Breast epithelium (tissue), 4 donors: ENCODE data around the gene TC2N. TPM values are rescaled to one million over a fixed set of nuclear protein-coding genes. Genes with fewer than 3 reads are reported as not detected.
A peak's percentile ranks its signal among the peaks of the same experiment; 100 is the strongest.

Experiments
- DNase-seq, 2 donors: peaks; one replicate each; pipeline ENCODE4 v3.0.0-alpha.2; 2019; ENCODE audit warnings: low spot score in 2 of 2
- H3K27ac ChIP-seq, 2 donors: fragments of 200-600 bp; sonication (generic) in 1 of 2; one replicate each; pipeline ENCODE4 v1.5.1; 2016 to 2019; ENCODE audit warnings: mild to moderate bottlenecking in 1 of 2
- H3K27me3 ChIP-seq, 2 donors: fragments of 200-600 bp; sonication (generic) in 1 of 2; one replicate each; pipeline versions ENCODE4 v1.5.1 to v1.6.0; 2017 to 2019; ENCODE audit warnings: control low read depth in 1 of 2, mild to moderate bottlenecking in 1 of 2
- H3K36me3 ChIP-seq: fragments of 200-600 bp; one replicate; pipeline ENCODE4 v1.5.1; 2019
- H3K4me1 ChIP-seq, 2 donors: fragments of 200-600 bp; sonication (generic); one replicate each; pipeline ENCODE4 v1.5.1; 2016 to 2019; ENCODE audit warnings: control low read depth in 1 of 2
- H3K4me3 ChIP-seq, 3 donors: fragments of 200-600 bp; sonication (generic); 1 replicate in 2 of 3; 2 replicates in 1 of 3; pipeline ENCODE4 v1.5.1; 2016 to 2019; ENCODE audit warnings: mild to moderate bottlenecking in 3 of 3, moderate library complexity in 2 of 3
- H3K9me3 ChIP-seq, 2 donors: fragments of 200-600 bp; sonication (generic) in 1 of 2; one replicate each; pipeline ENCODE4 v1.5.1; 2016 to 2019; ENCODE audit warnings: control low read depth in 1 of 2
- POLR2A ChIP-seq: fragments of 450-650 bp; IDR thresholded peaks from one replicate; pipeline ENCODE4 v1.6.1; 2016; ENCODE audit warnings: antibody characterized with exemption, mild to moderate bottlenecking, moderate library complexity
- POLR2AphosphoS5 ChIP-seq, 3 donors: sonication (generic); formaldehyde crosslinking; IDR thresholded peaks; one replicate each; pipeline ENCODE4 v1.6.1; 2017; ENCODE audit warnings: antibody characterized with exemption in 3 of 3
- intact Hi-C: fragments of 100-400 bp; cut with DNase I; formaldehyde crosslinking; loops from one replicate; pipeline ENCODE4 v1.15.1; 2023; ENCODE audit warnings: low total_unique reads
- total RNA-seq, 3 donors: library from RNA; depleted of rRNA; stranded (reverse); fragments of >200 nt; gene quantifications; one replicate each; pipeline ENCODE4 v1.1.0, GENCODE V29; 2016
- TF ChIP-seq, protein P1 (sequence below), 3 donors: fragments of 450-650 bp; IDR thresholded peaks; one replicate each; pipeline ENCODE4 v1.5.1; 2016 to 2017; ENCODE audit warnings: antibody characterized with exemption in 3 of 3, mild to moderate bottlenecking in 3 of 3, moderate library complexity in 3 of 3

The TC2N gene
- total RNA-seq, 3 donors from 2014 or later = 36.6 to 169 (median 166) TPM

DNA sequence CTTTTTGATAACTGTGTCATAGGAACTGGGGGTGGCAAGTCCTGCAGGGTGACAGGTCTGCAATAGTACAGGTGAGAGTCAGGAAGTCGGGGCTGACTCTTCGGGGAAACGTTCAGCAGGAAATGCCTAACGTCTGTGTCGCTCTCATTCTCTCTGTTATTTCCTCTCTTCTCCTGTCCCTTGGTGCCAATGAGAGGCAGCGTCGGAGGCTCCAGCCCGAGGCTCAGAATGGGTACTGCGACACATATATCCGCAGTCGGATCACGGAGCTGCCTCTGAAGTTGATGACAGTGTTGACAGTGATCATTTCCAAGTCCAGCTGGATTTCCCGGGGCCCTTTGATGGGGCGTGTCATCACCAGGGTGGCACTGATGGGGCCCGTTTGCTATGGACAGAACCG, 2.7 kb upstream of the TC2N start:
- DNase-seq = no peak
- Histone ChIP-seq H3K27me3 (no peaks in the 10 kb centered on the region), H3K36me3 (no peaks in the 10 kb centered on the region), H3K4me3 (no peak overlapping the region), H3K27ac (peak overlapping the region; percentile 27 to 48), H3K9me3 (no peaks in the 10 kb centered on the region), H3K4me1 (peaks cover 0 to 27% of the 10 kb centered on the region in 2 donors)
- TF ChIP-seq POLR2A = no peak
- intact Hi-C loops = no loop called here

DNA sequence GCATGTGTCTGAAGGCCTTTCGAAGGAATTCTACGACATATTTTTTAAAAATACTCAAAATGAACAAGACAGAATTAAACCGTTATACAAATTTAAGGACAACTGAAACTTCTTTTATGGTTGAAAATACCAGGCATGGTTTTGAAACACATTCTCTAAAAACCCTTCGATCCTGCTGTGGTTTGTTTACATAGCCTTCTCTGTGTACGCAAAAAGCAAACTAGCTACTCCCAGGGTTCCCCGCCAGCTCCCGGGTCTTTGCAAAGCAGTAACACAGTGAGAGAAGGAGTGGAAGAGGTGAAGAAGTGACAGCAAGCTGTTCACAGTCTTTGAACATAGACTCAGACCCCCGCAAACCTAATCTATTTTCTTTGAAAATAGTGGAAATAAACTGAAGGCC, 2.2 kb upstream of the TC2N start:
- intact Hi-C loops = no loop called here
- TF ChIP-seq, protein P1, sequence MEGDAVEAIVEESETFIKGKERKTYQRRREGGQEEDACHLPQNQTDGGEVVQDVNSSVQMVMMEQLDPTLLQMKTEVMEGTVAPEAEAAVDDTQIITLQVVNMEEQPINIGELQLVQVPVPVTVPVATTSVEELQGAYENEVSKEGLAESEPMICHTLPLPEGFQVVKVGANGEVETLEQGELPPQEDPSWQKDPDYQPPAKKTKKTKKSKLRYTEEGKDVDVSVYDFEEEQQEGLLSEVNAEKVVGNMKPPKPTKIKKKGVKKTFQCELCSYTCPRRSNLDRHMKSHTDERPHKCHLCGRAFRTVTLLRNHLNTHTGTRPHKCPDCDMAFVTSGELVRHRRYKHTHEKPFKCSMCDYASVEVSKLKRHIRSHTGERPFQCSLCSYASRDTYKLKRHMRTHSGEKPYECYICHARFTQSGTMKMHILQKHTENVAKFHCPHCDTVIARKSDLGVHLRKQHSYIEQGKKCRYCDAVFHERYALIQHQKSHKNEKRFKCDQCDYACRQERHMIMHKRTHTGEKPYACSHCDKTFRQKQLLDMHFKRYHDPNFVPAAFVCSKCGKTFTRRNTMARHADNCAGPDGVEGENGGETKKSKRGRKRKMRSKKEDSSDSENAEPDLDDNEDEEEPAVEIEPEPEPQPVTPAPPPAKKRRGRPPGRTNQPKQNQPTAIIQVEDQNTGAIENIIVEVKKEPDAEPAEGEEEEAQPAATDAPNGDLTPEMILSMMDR (IDR thresholded peaks at IDR 0.05) = no peak
- TF ChIP-seq POLR2AphosphoS5 (IDR thresholded peaks at IDR 0.05) = no peak
- TF ChIP-seq POLR2A = no peak
- Histone ChIP-seq H3K36me3 (no peaks in the 10 kb centered on the region), H3K4me3 (no peak overlapping the region), H3K9me3 (no peaks in the 10 kb centered on the region), H3K27me3 (no peaks in the 10 kb centered on the region), H3K4me1 (peaks cover 0 to 27% of the 10 kb centered on the region in 2 donors), H3K27ac (peak overlapping the region; percentile 27 to 48)
- DNase-seq = no peak

DNA sequence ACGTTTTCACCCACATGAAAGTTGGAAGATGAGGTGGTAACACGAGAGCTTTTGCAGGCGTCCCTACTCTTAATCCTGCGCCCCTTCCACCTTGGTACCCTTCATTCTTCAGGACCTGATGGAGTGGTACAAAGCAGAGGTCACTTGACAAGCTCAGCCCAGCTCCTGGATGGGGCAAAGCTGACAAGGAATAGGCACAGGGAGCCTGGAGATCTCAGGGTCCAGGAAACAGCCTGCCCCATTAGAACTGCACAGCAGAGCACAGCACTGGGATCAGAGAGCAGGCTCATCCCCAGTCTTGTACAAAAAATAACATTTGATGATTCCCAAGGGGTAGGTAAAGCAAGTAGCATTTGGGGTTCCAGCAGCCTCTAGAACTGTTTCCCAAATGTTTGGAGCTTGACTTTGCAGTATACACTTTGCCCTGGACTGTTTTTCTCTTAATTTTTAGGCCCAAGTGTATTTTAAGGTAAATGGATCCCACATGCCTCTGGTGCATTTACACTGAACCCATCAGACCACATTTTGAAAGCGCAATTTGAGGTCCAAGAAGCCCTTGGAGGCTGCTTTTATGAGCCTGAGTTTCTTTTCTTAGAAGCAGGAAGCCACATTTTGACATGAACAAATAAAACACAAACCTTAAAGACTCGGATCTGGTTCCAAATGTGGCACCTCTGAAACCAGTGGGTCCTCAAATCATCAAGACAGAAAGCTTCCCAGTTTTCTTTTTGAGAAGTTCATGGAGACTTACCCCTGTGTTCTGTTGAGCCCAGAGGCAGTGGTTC, 633 bp downstream of the TC2N start:
- DNase-seq = no peak
- H3K9me3 ChIP-seq = no peaks in the 10 kb centered on the region
- no peaks in the 10 kb centered on the region for H3K27me3 ChIP-seq
- H3K27ac ChIP-seq = peak overlapping the region; percentile 53 to 64
- intact Hi-C loops = no loop called here
- peaks cover 0 to 11% of the 10 kb centered on the region in 2 donors for H3K4me1 ChIP-seq
- TF ChIP-seq, protein P1 (IDR thresholded peaks at IDR 0.05) = no peak
- TF ChIP-seq POLR2AphosphoS5 (IDR thresholded peaks at IDR 0.05) (no peak), POLR2A (no peak)
- no peaks in the 10 kb centered on the region for H3K36me3 ChIP-seq
- H3K4me3 ChIP-seq = peak overlapping the region in 1 of 3 donors; percentile 16

DNA sequence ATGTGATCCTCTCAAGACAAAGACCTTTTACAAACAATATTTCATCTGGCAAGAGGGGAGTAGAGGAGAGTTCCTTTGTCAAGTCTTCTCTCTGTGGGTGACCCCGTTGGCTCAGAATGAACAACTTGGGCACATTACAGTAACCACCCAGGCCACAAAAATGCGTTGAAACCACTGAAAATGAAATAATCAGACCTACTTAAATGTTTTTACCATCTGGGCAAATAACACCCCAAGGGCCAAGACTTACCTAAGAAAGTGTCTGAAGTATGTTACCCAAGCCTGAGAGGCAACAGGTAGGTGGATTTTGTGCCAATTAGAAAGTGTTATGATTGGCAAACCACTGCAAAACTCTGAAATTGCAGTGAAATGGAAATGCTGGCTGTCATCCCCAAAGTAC, 1.3 kb downstream of the TC2N start:
- H3K9me3 ChIP-seq = no peaks in the 10 kb centered on the region
- H3K27me3 ChIP-seq = no peaks in the 10 kb centered on the region
- intact Hi-C loops = no loop called here
- H3K4me1 ChIP-seq = peaks cover 0 to 8% of the 10 kb centered on the region in 2 donors
- no peak for TF ChIP-seq POLR2AphosphoS5 (IDR thresholded peaks at IDR 0.05)
- TF ChIP-seq, protein P1 (IDR thresholded peaks at IDR 0.05) = no peak
- TF ChIP-seq POLR2A = no peak
- H3K4me3 ChIP-seq = peak overlapping the region in 1 of 3 donors; percentile 16
- H3K36me3 ChIP-seq = no peaks in the 10 kb centered on the region
- peak overlapping the region; percentile 53 to 64 for H3K27ac ChIP-seq
- DNase-seq = peak in 1 of 2 donors; percentile 39

DNA sequence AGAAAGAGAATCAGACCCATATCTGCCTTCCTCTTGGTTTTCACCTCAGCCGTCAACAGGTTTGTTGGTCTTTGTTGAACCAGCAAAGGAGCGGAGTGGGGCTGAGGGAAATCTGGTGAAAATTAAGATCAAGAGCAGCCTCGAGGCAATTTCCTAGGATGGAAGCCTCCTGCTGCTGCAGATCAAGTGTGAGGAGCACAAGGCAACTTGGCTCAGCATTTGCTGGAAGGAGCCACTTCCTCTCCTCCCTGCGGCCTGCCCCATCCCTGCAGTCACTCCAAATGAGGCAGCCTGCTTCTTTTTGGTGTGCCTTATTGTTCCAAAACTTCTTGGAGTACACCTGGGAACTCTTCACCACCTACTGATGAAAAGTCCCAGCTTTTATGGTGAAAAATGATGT, 4.9 kb downstream of the TC2N start:
- Histone ChIP-seq H3K27me3 (no peaks in the 10 kb centered on the region), H3K27ac (no peak overlapping the region), H3K36me3 (no peaks in the 10 kb centered on the region), H3K4me3 (no peak overlapping the region), H3K9me3 (no peaks in the 10 kb centered on the region), H3K4me1 (peaks cover 0 to 8% of the 10 kb centered on the region in 2 donors)
- DNase-seq = no peak
- TF ChIP-seq, protein P1 (IDR thresholded peaks at IDR 0.05) = no peak
- TF ChIP-seq POLR2A (no peak), POLR2AphosphoS5 (IDR thresholded peaks at IDR 0.05) (no peak)
- intact Hi-C loops = no loop called here
